Kidney epithelial cell (primary cell): ENCODE measurements around the gene PRKCA. TPM values are rescaled to one million over a fixed set of nuclear protein-coding genes. Genes with fewer than 3 reads are reported as not detected.

Experiments
- DNase-seq: peaks from one replicate; pipeline ENCODE4 v3.0.0-alpha.2; 2010; ENCODE audit warnings: low read depth
- H3K27me3 ChIP-seq: 2 replicates; pipeline ENCODE4 v1.6.0; 2011; ENCODE audit warnings: low read length; ENCODE audit not compliant: control insufficient read depth, insufficient read depth
- H3K36me3 ChIP-seq: 2 replicates; pipeline ENCODE4 v1.5.1; 2011; ENCODE audit warnings: low read length; ENCODE audit not compliant: control insufficient read depth, insufficient read depth
- H3K4me3 ChIP-seq: 2 replicates; pipeline ENCODE4 v1.5.1; 2011; ENCODE audit warnings: low read depth, mild to moderate bottlenecking, control low read depth, low read length
- total RNA-seq: library from RNA; depleted of rRNA; stranded (reverse); fragments of >200 nt; gene quantifications from 2 replicates; pipeline ENCODE4 v1.2.3, GENCODE V29; 2015
- TF ChIP-seq, protein P1 (sequence below): IDR thresholded peaks from 2 replicates; pipeline ENCODE4 v1.5.1; 2011; ENCODE audit warnings: mild to moderate bottlenecking, moderate library complexity, low read length, control low read depth, inconsistent platforms; ENCODE audit not compliant: insufficient read depth, poor library complexity, severe bottlenecking

The PRKCA gene
- total RNA-seq, 1 donor from 2014 or later: 5.7 TPM

DNA sequence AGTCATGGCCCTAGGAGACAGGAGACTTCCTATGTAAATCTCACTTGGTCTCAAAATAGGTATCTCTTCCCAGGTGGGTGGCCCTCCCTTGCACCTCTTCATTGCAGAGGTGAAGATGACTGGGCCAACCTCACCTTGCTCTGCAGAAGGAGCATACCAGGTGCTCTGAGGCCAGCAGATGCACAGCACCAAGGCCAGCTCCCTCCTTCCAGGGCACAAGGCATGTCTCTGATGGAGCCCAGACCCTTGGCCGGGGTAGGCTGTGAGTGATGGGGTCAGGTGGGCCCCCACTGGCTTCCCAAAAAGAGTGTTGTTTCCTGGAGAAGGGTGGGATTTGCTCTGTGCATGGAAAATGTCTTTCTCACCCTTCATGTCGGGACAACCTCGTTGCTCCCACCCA lies 545.3 kb downstream of the PRKCA start:
- H3K36me3 ChIP-seq: no peaks in the 10 kb centered on the region
- H3K4me3 ChIP-seq: no peak overlapping the region
- no peaks in the 10 kb centered on the region for H3K27me3 ChIP-seq
- no peak for DNase-seq
- TF ChIP-seq, protein P1, sequence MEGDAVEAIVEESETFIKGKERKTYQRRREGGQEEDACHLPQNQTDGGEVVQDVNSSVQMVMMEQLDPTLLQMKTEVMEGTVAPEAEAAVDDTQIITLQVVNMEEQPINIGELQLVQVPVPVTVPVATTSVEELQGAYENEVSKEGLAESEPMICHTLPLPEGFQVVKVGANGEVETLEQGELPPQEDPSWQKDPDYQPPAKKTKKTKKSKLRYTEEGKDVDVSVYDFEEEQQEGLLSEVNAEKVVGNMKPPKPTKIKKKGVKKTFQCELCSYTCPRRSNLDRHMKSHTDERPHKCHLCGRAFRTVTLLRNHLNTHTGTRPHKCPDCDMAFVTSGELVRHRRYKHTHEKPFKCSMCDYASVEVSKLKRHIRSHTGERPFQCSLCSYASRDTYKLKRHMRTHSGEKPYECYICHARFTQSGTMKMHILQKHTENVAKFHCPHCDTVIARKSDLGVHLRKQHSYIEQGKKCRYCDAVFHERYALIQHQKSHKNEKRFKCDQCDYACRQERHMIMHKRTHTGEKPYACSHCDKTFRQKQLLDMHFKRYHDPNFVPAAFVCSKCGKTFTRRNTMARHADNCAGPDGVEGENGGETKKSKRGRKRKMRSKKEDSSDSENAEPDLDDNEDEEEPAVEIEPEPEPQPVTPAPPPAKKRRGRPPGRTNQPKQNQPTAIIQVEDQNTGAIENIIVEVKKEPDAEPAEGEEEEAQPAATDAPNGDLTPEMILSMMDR: no peak

DNA sequence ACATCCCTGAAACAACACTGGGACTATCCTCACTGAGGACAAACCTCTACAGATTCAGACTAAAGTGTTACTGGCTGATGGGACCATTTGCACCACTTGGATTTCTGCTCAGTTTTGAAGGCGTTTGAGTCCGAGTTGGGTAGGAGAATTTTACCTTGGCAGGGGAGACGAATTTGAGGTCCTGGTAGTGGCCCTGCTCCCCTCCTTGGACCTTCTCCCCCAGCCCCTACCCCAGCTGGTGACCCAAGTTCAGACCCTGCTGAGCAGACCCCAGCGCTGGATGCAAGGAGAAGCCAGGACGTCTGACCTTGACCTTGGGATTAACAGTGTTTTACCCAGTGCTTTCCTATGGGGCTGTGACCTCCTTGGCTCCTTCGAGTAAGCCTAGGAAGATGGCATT lies 546.1 kb downstream of the PRKCA start:
- H3K4me3 ChIP-seq: no peak overlapping the region
- H3K27me3 ChIP-seq: no peaks in the 10 kb centered on the region
- TF ChIP-seq, protein P1: no peak
- H3K36me3 ChIP-seq: no peaks in the 10 kb centered on the region
- DNase-seq: no peak

DNA sequence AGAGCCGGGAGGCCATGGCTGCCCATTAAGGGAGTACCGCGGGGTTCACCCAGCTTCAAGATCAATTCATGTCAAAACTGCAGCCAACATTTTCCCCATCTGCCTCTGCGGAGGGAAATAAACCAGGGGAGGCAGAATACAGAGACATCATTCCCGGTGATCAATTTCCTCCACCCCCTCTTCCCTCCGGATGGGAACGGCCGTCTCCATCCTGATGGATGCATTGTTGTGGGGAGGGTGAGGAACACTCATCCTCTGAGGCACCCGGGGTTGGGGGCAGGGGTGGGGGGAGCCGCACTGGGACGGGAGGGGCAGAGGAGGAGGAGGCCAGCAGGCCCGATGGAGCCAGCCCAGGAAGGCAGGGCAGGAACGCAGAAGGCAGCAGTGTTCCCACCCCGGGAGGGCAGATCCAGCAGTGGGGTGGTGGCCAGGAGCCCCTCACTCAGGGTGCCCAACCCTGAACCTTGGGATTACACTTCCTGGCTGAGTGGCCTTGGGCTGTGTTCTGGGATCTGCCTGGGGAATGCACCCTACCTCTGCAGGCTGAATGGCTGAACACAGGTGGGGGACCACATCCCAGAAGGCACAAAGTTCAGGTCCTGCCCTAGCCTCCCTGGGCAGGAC lies 546.7 kb downstream of the PRKCA start:
- H3K27me3 ChIP-seq: no peaks in the 10 kb centered on the region
- H3K4me3 ChIP-seq: no peak overlapping the region
- no peaks in the 10 kb centered on the region for H3K36me3 ChIP-seq
- DNase-seq: no peak
- TF ChIP-seq, protein P1: no peak

DNA sequence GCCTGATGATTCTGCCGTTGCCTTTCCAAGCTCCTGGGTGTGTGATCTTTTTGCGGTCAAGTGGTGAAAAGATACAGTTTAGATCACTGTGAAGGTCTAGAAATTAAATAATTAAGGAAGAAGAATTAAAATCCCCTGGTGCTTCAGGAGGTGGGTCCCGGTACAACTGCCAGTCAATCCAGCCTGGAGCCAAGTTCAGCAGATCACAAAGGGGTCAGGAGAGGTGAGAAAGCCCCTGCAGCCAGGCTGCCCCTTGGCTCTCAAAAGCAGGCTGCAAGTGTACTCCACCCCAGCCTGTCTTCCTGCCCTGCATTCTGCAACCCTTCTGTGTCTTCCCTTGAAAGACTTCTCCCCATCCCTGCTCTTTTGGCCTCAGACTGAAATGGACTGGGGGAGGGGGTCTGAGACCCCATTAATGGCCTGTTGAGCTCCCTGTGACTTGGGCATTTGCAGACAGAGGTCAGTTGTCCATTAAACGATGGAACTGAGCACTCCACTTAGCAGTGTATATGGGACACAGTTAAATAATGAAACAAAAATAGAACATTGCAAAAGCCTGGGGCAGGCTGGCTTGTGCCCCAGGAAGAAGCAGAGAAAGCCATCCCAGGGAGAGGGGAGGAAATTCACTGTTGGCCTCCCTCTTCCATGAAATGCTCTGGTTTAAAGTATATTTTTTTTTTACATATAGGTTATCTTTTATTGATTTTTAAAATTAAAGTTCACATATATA lies 547.6 kb downstream of the PRKCA start:
- TF ChIP-seq, protein P1: no peak
- DNase-seq: no peak
- Histone ChIP-seq H3K27me3 (no peaks in the 10 kb centered on the region), H3K36me3 (no peaks in the 10 kb centered on the region), H3K4me3 (no peak overlapping the region)

DNA sequence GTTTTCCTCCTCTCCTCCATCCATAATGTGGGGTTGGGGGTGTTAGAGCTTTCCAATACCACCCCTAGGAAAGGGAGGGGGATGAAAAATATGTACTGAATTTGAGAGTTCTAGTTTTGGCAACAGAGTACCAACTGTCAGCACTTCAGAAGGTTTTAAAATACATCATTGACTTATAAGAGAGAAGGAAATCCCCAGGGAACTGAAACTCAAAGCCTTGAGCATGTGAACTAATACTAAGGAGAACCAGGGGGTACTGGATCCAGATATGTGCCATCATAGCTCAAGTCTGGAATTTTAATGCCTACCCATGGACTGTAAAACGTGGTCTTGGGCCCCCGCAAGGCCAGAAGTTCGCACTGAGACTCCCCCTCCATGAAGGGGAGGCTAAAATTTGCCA lies 548.3 kb downstream of the PRKCA start:
- Histone ChIP-seq H3K27me3 (no peaks in the 10 kb centered on the region), H3K4me3 (no peak overlapping the region), H3K36me3 (no peaks in the 10 kb centered on the region)
- DNase-seq: no peak
- TF ChIP-seq, protein P1: no peak
